ENCODE measurements around the gene KBTBD3. TPM values are rescaled to one million over a fixed set of nuclear protein-coding genes. Genes with fewer than 3 reads are reported as not detected.

The KBTBD3 gene
- total and polyA plus RNA-seq, 2 experiments from 2014 or later = 1.9 to 13.7 TPM

GRCh38 chr11:106098893-106099553 is 21.9 kb upstream of the KBTBD3 start (continued):
- TF ChIP-seq REST (IDR thresholded peaks at IDR 0.05; ENCODE audit: unreplicated experiment) = no peak
- TF ChIP-seq EZH2phosphoT487 (IDR thresholded peaks at IDR 0.05; ENCODE audit: unreplicated experiment) = no peak
- TF ChIP-seq JUNB (IDR thresholded peaks at IDR 0.05; ENCODE audit: unreplicated experiment) = no peak

- H3K4me1 Mint-ChIP-seq = peaks cover 6% of the 10 kb centered on the region
- Histone ChIP-seq H3K27me3 (ENCODE audit: insufficient read depth) (no peaks in the 10 kb centered on the region), H3K4me1 (ENCODE audit: insufficient read depth) (no peaks in the 10 kb centered on the region; the same call in 1 of the 2 replicates), H3K79me2 (replicated peaks; ENCODE audit: insufficient read depth) (peaks cover 52% of the 10 kb centered on the region), H4K20me1 (replicated peaks; ENCODE audit: insufficient read depth) (peaks cover 14% of the 10 kb centered on the region; the same call in 1 of the 2 replicates), H2AFZ (no peak overlapping the region), H3K4me3 (no peak overlapping the region), H3K9me2 (ENCODE audit: insufficient read depth) (no peaks in the 10 kb centered on the region), H3K4me2 (no peak overlapping the region), H3K36me3 (ENCODE audit: insufficient read depth) (peaks cover 30% of the 10 kb centered on the region; the same call in 1 of the 2 replicates), H3F3A (replicated peaks; ENCODE audit: low read depth) (no peaks in the 10 kb centered on the region), H3K27ac (ENCODE audit: low read depth) (no peak overlapping the region)
- H3K4me3 Mint-ChIP-seq = no peak overlapping the region
- no peaks in the 10 kb centered on the region for H3K9me3 Mint-ChIP-seq
- ATAC-seq = no peak
- DNase-seq (ENCODE audit: low spot score) = no peak
- TF ChIP-seq POLR2AphosphoS5 (IDR thresholded peaks at IDR 0.05; ENCODE audit: low read depth) = no peak
- TF ChIP-seq ZNF462 (CRISPR knock-in tag; IDR thresholded peaks at IDR 0.05) = no peak
- no peak overlapping the region for H3K27ac Mint-ChIP-seq
- peaks cover 71% of the 10 kb centered on the region for H3K36me3 Mint-ChIP-seq (ENCODE audit: low read depth)
- H3K27me3 Mint-ChIP-seq (ENCODE audit: insufficient read depth, low read depth, poor library complexity) = no peaks in the 10 kb centered on the region
Measured at GRCh38 chr11:106092446-106092845, 15.3 kb upstream of the KBTBD3 start.
